ENCODE measurements around the gene FOXN3.

The FOXN3 gene

GRCh38 chr14:89442280-89442679 is 25.2 kb upstream of the FOXN3 start:
- Histone ChIP-seq H3K27me3 (ENCODE audit: insufficient read depth, poor library complexity, severe bottlenecking) (no peaks in the 10 kb centered on the region), H3K27ac (replicated peaks) (no peak overlapping the region), H3K4me3 (replicated peaks; ENCODE audit: insufficient read depth, low read length) (no peak overlapping the region)
- TF ChIP-seq CTCF (IDR thresholded peaks at IDR 0.05; ENCODE audit: insufficient read depth, low read length) (no peak), REST (IDR thresholded peaks at IDR 0.05; ENCODE audit: insufficient replicate concordance, low read depth) (no peak), POLR2AphosphoS5 (IDR thresholded peaks at IDR 0.05; ENCODE audit: low read depth) (no peak), GABPA (IDR thresholded peaks at IDR 0.05; ENCODE audit: low read depth) (no peak), SPI1 (IDR thresholded peaks at IDR 0.05; ENCODE audit: borderline replicate concordance, low read depth) (no peak)
- no peak for DNase-seq (ENCODE audit: low read depth in 1 of 2, low spot score in 1 of 2)

- no peak overlapping the region for H3K4me3 ChIP-seq (replicated peaks; ENCODE audit: insufficient read depth, low read length)
- no peak for TF ChIP-seq REST (IDR thresholded peaks at IDR 0.05; ENCODE audit: insufficient replicate concordance, low read depth)
- DNase-seq (ENCODE audit: low read depth in 1 of 2, low spot score in 1 of 2) = no peak
- H3K27me3 ChIP-seq (ENCODE audit: insufficient read depth, poor library complexity, severe bottlenecking) = no peaks in the 10 kb centered on the region
- no peak overlapping the region for H3K27ac ChIP-seq (replicated peaks)
Observed at GRCh38 chr14:89440986-89441909, 24.2 kb upstream of the FOXN3 start.

- no peak overlapping the region for H3K4me3 ChIP-seq (replicated peaks; ENCODE audit: insufficient read depth, low read length)
- no peak overlapping the region for H3K27ac ChIP-seq (replicated peaks)
- no peak for DNase-seq (ENCODE audit: low read depth in 1 of 2, low spot score in 1 of 2)
- TF ChIP-seq CTCF (IDR thresholded peaks at IDR 0.05; ENCODE audit: insufficient read depth, low read length) (no peak), GABPA (IDR thresholded peaks at IDR 0.05; ENCODE audit: low read depth) (no peak), POLR2AphosphoS5 (IDR thresholded peaks at IDR 0.05; ENCODE audit: low read depth) (no peak), SPI1 (IDR thresholded peaks at IDR 0.05; ENCODE audit: borderline replicate concordance, low read depth) (no peak), REST (IDR thresholded peaks at IDR 0.05; ENCODE audit: insufficient replicate concordance, low read depth) (no peak)
- no peaks in the 10 kb centered on the region for H3K27me3 ChIP-seq (ENCODE audit: insufficient read depth, poor library complexity, severe bottlenecking)
Observed at GRCh38 chr14:89435892-89436656, 19.0 kb upstream of the FOXN3 start.

Measured in HL-60 (cell line).